ENCODE results near the gene TACC2.
A peak's percentile ranks its signal among the peaks of the same experiment; 100 is the strongest.
"Not testable (repeated sequence)": the region's sequence is repeated elsewhere in the genome, so short reads cannot be mapped to it uniquely, and the experiment has no call there.

Gene TACC2

GRCh38 chr10:122018491-122018890 is 29.5 kb downstream of the TACC2 start:
- TF ChIP-seq CTCF (IDR thresholded peaks at IDR 0.05; ENCODE audit: low read depth, low read length) = no peak
- H3K4me3 ChIP-seq (ENCODE audit: low read depth, low read length) = no peak overlapping the region

GRCh38 chr10:122018951-122019413 is 30.0 kb downstream of the TACC2 start:
- no peak overlapping the region for H3K4me3 ChIP-seq (ENCODE audit: low read depth, low read length)
- TF ChIP-seq CTCF (IDR thresholded peaks at IDR 0.05; ENCODE audit: low read depth, low read length) = no peak

- H3K4me3 ChIP-seq (ENCODE audit: low read depth, low read length) = no peak overlapping the region
- no peak for TF ChIP-seq CTCF (IDR thresholded peaks at IDR 0.05; ENCODE audit: low read depth, low read length)
These were observed 30.5 kb downstream of the TACC2 start for GRCh38 chr10:122019414-122019975.

GRCh38 chr10:122020226-122020625 is 31.3 kb downstream of the TACC2 start:
- no peak overlapping the region for H3K4me3 ChIP-seq (ENCODE audit: low read depth, low read length)
- no peak for TF ChIP-seq CTCF (IDR thresholded peaks at IDR 0.05; ENCODE audit: low read depth, low read length)

GRCh38 chr10:122021379-122021778 is 32.4 kb downstream of the TACC2 start:
- H3K4me3 ChIP-seq (ENCODE audit: low read depth, low read length) = peak overlapping the region; percentile 8; the same call in 1 of the 2 replicates
- no peak for TF ChIP-seq CTCF (IDR thresholded peaks at IDR 0.05; ENCODE audit: low read depth, low read length)

GRCh38 chr10:122021828-122022227 is 32.9 kb downstream of the TACC2 start:
- no peak for TF ChIP-seq CTCF (IDR thresholded peaks at IDR 0.05; ENCODE audit: low read depth, low read length)
- H3K4me3 ChIP-seq (ENCODE audit: low read depth, low read length) = no peak overlapping the region

- no peak for TF ChIP-seq CTCF (IDR thresholded peaks at IDR 0.05; ENCODE audit: low read depth, low read length)
- H3K4me3 ChIP-seq (ENCODE audit: low read depth, low read length) = no peak overlapping the region
These were observed 33.3 kb downstream of the TACC2 start for GRCh38 chr10:122022276-122022675.

GRCh38 chr10:122023257-122023656 is 34.3 kb downstream of the TACC2 start:
- not testable (repeated sequence) for H3K4me3 ChIP-seq (ENCODE audit: low read depth, low read length)
